ENCODE results near the gene OBSCN. TPM values are rescaled to one million over a fixed set of nuclear protein-coding genes. Genes with fewer than 3 reads are reported as not detected.

Gene OBSCN
- total RNA-seq, 1 donor from 2014 or later, result 39.4 TPM

- ATAC-seq (no peak), DNase-seq (no peak)
- intact Hi-C loops (cut with DNase I), result no loop called here
- no peaks in the 10 kb centered on the region for H3K36me3 ChIP-seq
- H3K4me3 ChIP-seq, result no peak overlapping the region
- H3K4me1 ChIP-seq, result no peaks in the 10 kb centered on the region
- TF ChIP-seq CTCF (IDR thresholded peaks at IDR 0.05), result no peak
- H3K27ac ChIP-seq, result no peak overlapping the region
- H3K9me3 ChIP-seq, result no peaks in the 10 kb centered on the region
- no peaks in the 10 kb centered on the region for H3K27me3 ChIP-seq
These were observed 134.2 kb downstream of the OBSCN start for GRCh38 chr1:228341814-228342626.

GRCh38 chr1:228342627-228343190 is 134.9 kb downstream of the OBSCN start:
- Histone ChIP-seq H3K27me3 (no peaks in the 10 kb centered on the region), H3K4me1 (no peaks in the 10 kb centered on the region), H3K36me3 (no peaks in the 10 kb centered on the region), H3K27ac (no peak overlapping the region), H3K4me3 (no peak overlapping the region), H3K9me3 (no peaks in the 10 kb centered on the region)
- no peak for TF ChIP-seq CTCF (IDR thresholded peaks at IDR 0.05)
- ATAC-seq (no peak), DNase-seq (no peak)
- intact Hi-C loops (cut with DNase I), result no loop called here

- H3K9me3 ChIP-seq, result no peaks in the 10 kb centered on the region
- H3K27me3 ChIP-seq, result no peaks in the 10 kb centered on the region
- DNase-seq (no peak), ATAC-seq (no peak)
- H3K4me1 ChIP-seq, result no peaks in the 10 kb centered on the region
- TF ChIP-seq CTCF (IDR thresholded peaks at IDR 0.05), result no peak
- intact Hi-C loops (cut with DNase I), result no loop called here
- H3K27ac ChIP-seq, result no peak overlapping the region
- no peak overlapping the region for H3K4me3 ChIP-seq
- no peaks in the 10 kb centered on the region for H3K36me3 ChIP-seq
These were observed 135.4 kb downstream of the OBSCN start for GRCh38 chr1:228343191-228343661.

GRCh38 chr1:228344631-228345072 is 136.8 kb downstream of the OBSCN start:
- intact Hi-C loops (cut with DNase I), result no loop called here
- no peak for DNase-seq
- no peak for TF ChIP-seq CTCF (IDR thresholded peaks at IDR 0.05)

GRCh38 chr1:228345201-228345930 is 137.5 kb downstream of the OBSCN start:
- ATAC-seq (no peak), DNase-seq (peak; percentile 63)
- Histone ChIP-seq H3K4me1 (no peaks in the 10 kb centered on the region), H3K36me3 (no peaks in the 10 kb centered on the region), H3K9me3 (no peaks in the 10 kb centered on the region), H3K27me3 (no peaks in the 10 kb centered on the region), H3K27ac (no peak overlapping the region), H3K4me3 (no peak overlapping the region)
- TF ChIP-seq CTCF (IDR thresholded peaks at IDR 0.05), result no peak
- intact Hi-C loops (cut with DNase I), result no loop called here

More at GRCh38 chr1:228344631-228345072, 136.8 kb downstream of the OBSCN start:
- no peak for ATAC-seq
- H3K27me3 ChIP-seq, result no peaks in the 10 kb centered on the region
- H3K36me3 ChIP-seq, result no peaks in the 10 kb centered on the region
- no peaks in the 10 kb centered on the region for H3K9me3 ChIP-seq
- H3K27ac ChIP-seq, result no peak overlapping the region
- no peak overlapping the region for H3K4me3 ChIP-seq
- H3K4me1 ChIP-seq, result no peaks in the 10 kb centered on the region
